Neural progenitor cell (in vitro differentiated cells): Measurements from ENCODE around the gene ITGBL1. TPM values are rescaled to one million over a fixed set of nuclear protein-coding genes. Genes with fewer than 3 reads are reported as not detected.

Experiments
- DNase-seq: peaks from one replicate; pipeline ENCODE4 v3.0.0-alpha.2; 2016; ENCODE audit warnings: low spot score
- H2AFZ ChIP-seq: fragments of 200-600 bp; sonication (generic); replicated peaks from 2 replicates; pipeline ENCODE4 v1.6.1; 2016; ENCODE audit warnings: antibody characterized with exemption
- H3F3A ChIP-seq: fragments of 200-600 bp; sonication (generic); 2 replicates; pipeline ENCODE4 v1.6.1; 2016; ENCODE audit warnings: antibody characterized with exemption, low read depth
- H3K27ac ChIP-seq: fragments of 200-600 bp; sonication (generic); 2 replicates; pipeline ENCODE4 v1.5.1; 2016; ENCODE audit warnings: mild to moderate bottlenecking
- H3K27me3 ChIP-seq: fragments of 200-600 bp; sonication (generic); 2 replicates; pipeline ENCODE4 v1.6.1; 2016; ENCODE audit warnings: mild to moderate bottlenecking, moderate library complexity
- H3K36me3 ChIP-seq: fragments of 200-600 bp; sonication (generic); 2 replicates; pipeline ENCODE4 v1.5.1; 2016
- H3K4me1 ChIP-seq: fragments of 200-600 bp; sonication (generic); 2 replicates; pipeline ENCODE4 v1.6.1; 2016; ENCODE audit warnings: mixed run types
- H3K4me2 ChIP-seq: fragments of 200-600 bp; sonication (generic); 2 replicates; pipeline ENCODE4 v1.6.1; 2016
- H3K4me3 ChIP-seq: fragments of 200-600 bp; sonication (generic); 2 replicates; pipeline ENCODE4 v1.5.1; 2016
- H3K79me2 ChIP-seq: fragments of 200-600 bp; sonication (generic); 2 replicates; pipeline ENCODE4 v1.6.1; 2016; ENCODE audit warnings: low read depth
- H3K9ac ChIP-seq: fragments of 200-600 bp; sonication (generic); 2 replicates; pipeline ENCODE4 v1.6.1; 2016
- H3K9me3 ChIP-seq: fragments of 200-600 bp; sonication (generic); 2 replicates; pipeline ENCODE4 v1.5.1; 2016; ENCODE audit warnings: low read depth
- H4K20me1 ChIP-seq: fragments of 200-600 bp; sonication (generic); 2 replicates; pipeline ENCODE4 v1.6.1; 2016; ENCODE audit warnings: low read depth
- H3K27ac Mint-ChIP-seq: 3 replicates; pipeline ENCODE4 v1.8.0; 2021; ENCODE audit warnings: mixed read lengths
- H3K27me3 Mint-ChIP-seq: 2 replicates; pipeline ENCODE4 v1.8.0; 2022; ENCODE audit warnings: low read depth, mild to moderate bottlenecking, inconsistent platforms, moderate library complexity, mixed read lengths; ENCODE audit not compliant: insufficient read depth
- H3K36me3 Mint-ChIP-seq: 3 replicates; pipeline ENCODE4 v1.8.0; 2021; ENCODE audit warnings: mixed read lengths
- H3K4me1 Mint-ChIP-seq: 3 replicates; pipeline ENCODE4 v1.8.0; 2021; ENCODE audit warnings: mixed read lengths
- H3K4me3 Mint-ChIP-seq: 3 replicates; pipeline ENCODE4 v1.8.0; 2021; ENCODE audit warnings: mild to moderate bottlenecking, moderate library complexity, mixed read lengths
- H3K9me3 Mint-ChIP-seq: 3 replicates; pipeline ENCODE4 v1.8.0; 2020; ENCODE audit warnings: mixed read lengths
- CTCF ChIP-seq: fragments of 200-600 bp; sonication (generic); IDR thresholded peaks from 2 replicates; pipeline ENCODE4 v1.5.1; 2017; ENCODE audit warnings: antibody characterized with exemption, mild to moderate bottlenecking
- EZH2 ChIP-seq: fragments of 200-600 bp; sonication (generic); IDR thresholded peaks from 2 replicates; pipeline ENCODE4 v1.6.1; 2017; ENCODE audit warnings: antibody characterized with exemption, mild to moderate bottlenecking, moderate library complexity
- EZH2phosphoT487 ChIP-seq: fragments of 200-600 bp; sonication (generic); IDR thresholded peaks from 2 replicates; pipeline ENCODE4 v1.6.1; 2017; ENCODE audit warnings: antibody characterized with exemption
- total RNA-seq: library from RNA; depleted of rRNA; stranded (reverse); fragments of >200 nt; gene quantifications from 2 replicates; pipeline ENCODE4 v1.2.3, GENCODE V29; 2015; ENCODE audit warnings: low replicate concordance

Gene ITGBL1
- total RNA-seq, 1 donor from 2014 or later: not detected

- H3K9me3 ChIP-seq: no peaks in the 10 kb centered on the region
- DNase-seq: no peak
- Mint-ChIP-seq H3K27ac (no peak overlapping the region), H3K36me3 (no peaks in the 10 kb centered on the region), H3K4me3 (no peak overlapping the region), H3K27me3 (no peaks in the 10 kb centered on the region), H3K4me1 (no peaks in the 10 kb centered on the region), H3K9me3 (no peaks in the 10 kb centered on the region)
- H3K4me3 ChIP-seq: no peak overlapping the region
- no peak overlapping the region for H3K27ac ChIP-seq
- H3K4me2 ChIP-seq: no peak overlapping the region
- H3F3A ChIP-seq: no peaks in the 10 kb centered on the region
- H3K4me1 ChIP-seq: no peaks in the 10 kb centered on the region
- no peaks in the 10 kb centered on the region for H3K79me2 ChIP-seq
- no peak overlapping the region for H3K9ac ChIP-seq
- TF ChIP-seq EZH2phosphoT487 (no peak), EZH2 (no peak), CTCF (no peak)
- H3K27me3 ChIP-seq: no peaks in the 10 kb centered on the region
- H4K20me1 ChIP-seq: no peaks in the 10 kb centered on the region
- no peak overlapping the region for H2AFZ ChIP-seq
- H3K36me3 ChIP-seq: no peaks in the 10 kb centered on the region
Observed at GRCh38 chr13:101487438-101487830, 35.0 kb downstream of the ITGBL1 start.

GRCh38 chr13:101488734-101489133 lies 36.3 kb downstream of the ITGBL1 start:
- H3K79me2 ChIP-seq: no peaks in the 10 kb centered on the region
- Mint-ChIP-seq H3K4me1 (no peaks in the 10 kb centered on the region), H3K9me3 (no peaks in the 10 kb centered on the region), H3K27me3 (no peaks in the 10 kb centered on the region), H3K36me3 (no peaks in the 10 kb centered on the region), H3K4me3 (no peak overlapping the region), H3K27ac (no peak overlapping the region)
- peaks cover 4% of the 10 kb centered on the region for H3K4me1 ChIP-seq
- H3K27me3 ChIP-seq: no peaks in the 10 kb centered on the region
- H2AFZ ChIP-seq: no peak overlapping the region
- TF ChIP-seq EZH2phosphoT487: no peak
- TF ChIP-seq CTCF: no peak
- TF ChIP-seq EZH2: no peak
- DNase-seq: no peak
- H3K9me3 ChIP-seq: no peaks in the 10 kb centered on the region
- H3K9ac ChIP-seq: no peak overlapping the region
- no peak overlapping the region for H3K4me2 ChIP-seq
- H4K20me1 ChIP-seq: no peaks in the 10 kb centered on the region
- no peak overlapping the region for H3K4me3 ChIP-seq
- H3F3A ChIP-seq: no peaks in the 10 kb centered on the region
- no peak overlapping the region for H3K27ac ChIP-seq
- H3K36me3 ChIP-seq: no peaks in the 10 kb centered on the region

- H3K36me3 Mint-ChIP-seq: no peaks in the 10 kb centered on the region
- no peak for DNase-seq
- H3K36me3 ChIP-seq: no peaks in the 10 kb centered on the region
- no peaks in the 10 kb centered on the region for H3K79me2 ChIP-seq
- no peak overlapping the region for H3K9ac ChIP-seq
- H4K20me1 ChIP-seq: no peaks in the 10 kb centered on the region
- no peaks in the 10 kb centered on the region for H3K27me3 ChIP-seq
- H3K4me3 Mint-ChIP-seq: no peak overlapping the region
- no peaks in the 10 kb centered on the region for H3K27me3 Mint-ChIP-seq
- H3K4me3 ChIP-seq: no peak overlapping the region
- H3K4me2 ChIP-seq: no peak overlapping the region
- no peaks in the 10 kb centered on the region for H3F3A ChIP-seq
- H3K27ac ChIP-seq: no peak overlapping the region
- H3K4me1 Mint-ChIP-seq: no peaks in the 10 kb centered on the region
- H3K4me1 ChIP-seq: peaks cover 4% of the 10 kb centered on the region
- H2AFZ ChIP-seq: no peak overlapping the region
- H3K27ac Mint-ChIP-seq: no peak overlapping the region
- H3K9me3 ChIP-seq: no peaks in the 10 kb centered on the region
- H3K9me3 Mint-ChIP-seq: no peaks in the 10 kb centered on the region
- TF ChIP-seq CTCF (no peak), EZH2phosphoT487 (no peak), EZH2 (no peak)
Observed at GRCh38 chr13:101489643-101490405, 37.3 kb downstream of the ITGBL1 start.
